LNCaP clone FGC (cell line): ENCODE measurements around the gene GALNT8.

ENCODE experiments used
- DNase-seq: peaks from one replicate; pipeline ENCODE4 v3.0.0-alpha.2; 2011; ENCODE audit warnings: low read depth
- H3K4me3 ChIP-seq: 2 replicates; pipeline ENCODE4 v1.5.1; 2011; ENCODE audit warnings: mild to moderate bottlenecking, low read depth, low read length, control low read depth
- TF ChIP-seq, protein P1 (sequence below): IDR thresholded peaks from 2 replicates; pipeline ENCODE4 v1.5.1; 2012; ENCODE audit warnings: mild to moderate bottlenecking; ENCODE audit not compliant: control insufficient read depth, insufficient read depth; ENCODE audit errors: extremely low read depth

Gene GALNT8, protein sequence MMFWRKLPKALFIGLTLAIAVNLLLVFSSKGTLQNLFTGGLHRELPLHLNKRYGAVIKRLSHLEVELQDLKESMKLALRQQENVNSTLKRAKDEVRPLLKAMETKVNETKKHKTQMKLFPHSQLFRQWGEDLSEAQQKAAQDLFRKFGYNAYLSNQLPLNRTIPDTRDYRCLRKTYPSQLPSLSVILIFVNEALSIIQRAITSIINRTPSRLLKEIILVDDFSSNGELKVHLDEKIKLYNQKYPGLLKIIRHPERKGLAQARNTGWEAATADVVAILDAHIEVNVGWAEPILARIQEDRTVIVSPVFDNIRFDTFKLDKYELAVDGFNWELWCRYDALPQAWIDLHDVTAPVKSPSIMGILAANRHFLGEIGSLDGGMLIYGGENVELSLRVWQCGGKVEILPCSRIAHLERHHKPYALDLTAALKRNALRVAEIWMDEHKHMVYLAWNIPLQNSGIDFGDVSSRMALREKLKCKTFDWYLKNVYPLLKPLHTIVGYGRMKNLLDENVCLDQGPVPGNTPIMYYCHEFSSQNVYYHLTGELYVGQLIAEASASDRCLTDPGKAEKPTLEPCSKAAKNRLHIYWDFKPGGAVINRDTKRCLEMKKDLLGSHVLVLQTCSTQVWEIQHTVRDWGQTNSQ

DNA sequence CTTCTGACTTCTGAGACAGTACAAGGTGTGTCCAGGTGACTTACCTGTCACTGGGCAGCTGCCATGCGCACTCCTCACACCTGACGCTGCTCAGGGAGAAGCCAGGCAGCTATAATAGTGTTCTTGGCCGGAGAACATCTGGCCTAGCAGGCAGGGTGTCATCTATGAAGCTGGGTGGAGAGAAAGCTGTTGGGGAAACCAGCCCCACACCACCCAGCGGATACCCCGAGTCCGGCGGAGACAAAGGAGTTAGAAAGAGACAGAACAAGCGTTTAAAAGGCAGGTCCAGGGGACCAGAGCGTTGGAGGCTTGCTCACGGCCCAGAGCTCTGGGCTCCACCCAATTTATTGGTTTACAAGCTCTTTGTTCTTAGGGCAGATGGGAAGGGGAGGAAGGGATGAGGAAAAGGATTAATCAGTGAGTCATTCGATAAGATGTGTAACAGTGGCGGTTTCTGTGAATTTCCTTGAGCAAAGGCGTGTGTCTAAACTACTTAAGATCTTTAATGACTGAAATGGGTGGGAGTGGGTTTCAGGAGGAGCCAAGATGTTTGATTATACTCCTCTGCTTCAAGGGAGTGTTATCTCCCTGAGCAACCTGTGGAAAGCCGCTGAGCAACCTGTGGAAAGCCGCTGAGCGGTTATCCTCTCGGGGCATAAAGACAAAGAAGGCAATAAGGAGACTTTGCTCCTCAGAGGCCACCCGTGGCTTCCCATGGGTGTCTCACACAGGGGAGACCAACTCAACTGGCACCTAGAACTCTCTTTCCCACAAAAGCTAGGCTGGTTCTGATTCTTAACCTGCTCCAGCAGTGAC, at the start of gene GALNT8:
TSS of gene GALNT8 (plus strand) at position 580 of the 816 bp plus-strand sequence. CDS start 278 bp downstream, outside the sequence.
- no peak within 1 kb of the TSS for H3K4me3 ChIP-seq
- no peak for DNase-seq
- TF ChIP-seq, protein P1, sequence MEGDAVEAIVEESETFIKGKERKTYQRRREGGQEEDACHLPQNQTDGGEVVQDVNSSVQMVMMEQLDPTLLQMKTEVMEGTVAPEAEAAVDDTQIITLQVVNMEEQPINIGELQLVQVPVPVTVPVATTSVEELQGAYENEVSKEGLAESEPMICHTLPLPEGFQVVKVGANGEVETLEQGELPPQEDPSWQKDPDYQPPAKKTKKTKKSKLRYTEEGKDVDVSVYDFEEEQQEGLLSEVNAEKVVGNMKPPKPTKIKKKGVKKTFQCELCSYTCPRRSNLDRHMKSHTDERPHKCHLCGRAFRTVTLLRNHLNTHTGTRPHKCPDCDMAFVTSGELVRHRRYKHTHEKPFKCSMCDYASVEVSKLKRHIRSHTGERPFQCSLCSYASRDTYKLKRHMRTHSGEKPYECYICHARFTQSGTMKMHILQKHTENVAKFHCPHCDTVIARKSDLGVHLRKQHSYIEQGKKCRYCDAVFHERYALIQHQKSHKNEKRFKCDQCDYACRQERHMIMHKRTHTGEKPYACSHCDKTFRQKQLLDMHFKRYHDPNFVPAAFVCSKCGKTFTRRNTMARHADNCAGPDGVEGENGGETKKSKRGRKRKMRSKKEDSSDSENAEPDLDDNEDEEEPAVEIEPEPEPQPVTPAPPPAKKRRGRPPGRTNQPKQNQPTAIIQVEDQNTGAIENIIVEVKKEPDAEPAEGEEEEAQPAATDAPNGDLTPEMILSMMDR, result no peak

DNA sequence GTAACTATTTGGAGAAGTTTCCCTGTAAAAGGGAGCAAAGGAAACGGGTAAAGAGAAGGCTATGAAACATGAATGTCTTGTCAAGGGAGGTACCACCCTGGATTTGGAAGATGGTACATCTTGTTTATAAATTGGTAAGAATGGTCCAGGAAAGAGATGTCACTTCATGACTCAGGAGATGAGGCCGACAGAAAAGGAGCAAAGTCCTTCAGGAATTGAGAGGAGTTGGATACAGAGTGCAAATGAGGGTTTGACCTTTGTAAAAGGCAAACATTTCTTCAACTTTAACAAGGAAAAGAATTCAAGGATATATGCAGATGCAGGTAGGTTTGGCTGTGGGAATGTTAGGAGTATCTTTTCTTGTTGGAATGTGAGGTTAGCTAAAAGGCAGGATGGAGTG, 40.5 kb upstream of the GALNT8 start:
- no peak for DNase-seq
- TF ChIP-seq, protein P1, result no peak
- no peak overlapping the region for H3K4me3 ChIP-seq

DNA sequence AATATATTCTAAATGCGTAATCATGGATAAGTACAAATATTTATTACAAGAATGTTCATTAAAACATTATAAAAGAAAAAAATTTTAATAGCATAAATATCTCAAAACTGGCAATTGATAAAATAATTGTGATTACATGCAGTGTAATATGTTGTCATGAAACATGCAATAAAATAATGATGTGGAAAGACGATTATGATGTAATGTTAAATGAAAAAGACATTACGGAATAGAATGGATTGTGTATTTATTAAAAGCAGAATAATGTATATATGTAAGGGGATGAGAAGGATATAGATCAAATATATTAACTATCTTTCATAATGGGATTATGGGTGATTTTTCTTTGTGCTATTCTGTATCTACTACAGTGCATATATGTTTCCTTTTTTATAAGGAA, 38.5 kb upstream of the GALNT8 start:
- TF ChIP-seq, protein P1, result no peak
- no peak for DNase-seq

DNA sequence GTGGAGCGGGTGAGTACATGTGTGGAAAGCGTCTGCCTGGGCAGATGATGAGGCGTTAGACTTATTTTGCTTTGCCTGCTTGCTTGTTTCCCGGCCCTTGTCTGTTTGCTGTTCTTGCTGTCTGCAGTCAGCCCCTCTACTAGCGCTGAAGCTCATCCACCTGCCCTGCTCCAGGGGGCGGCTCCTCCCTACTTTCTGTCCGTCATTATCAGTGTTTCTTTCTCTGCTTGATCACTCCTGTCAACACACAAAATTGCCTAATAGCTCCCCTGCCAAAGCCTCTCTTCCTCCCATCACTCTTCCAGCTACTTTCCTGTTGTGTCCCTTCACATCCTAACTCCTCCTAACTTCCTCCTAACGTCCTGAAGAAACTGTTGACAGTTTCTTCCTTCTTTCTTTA, 34.9 kb upstream of the GALNT8 start:
- H3K4me3 ChIP-seq, result no peak overlapping the region
- TF ChIP-seq, protein P1, result no peak
- no peak for DNase-seq

More for the DNA sequence above, 38.5 kb upstream of the GALNT8 start:
- no peak overlapping the region for H3K4me3 ChIP-seq

DNA sequence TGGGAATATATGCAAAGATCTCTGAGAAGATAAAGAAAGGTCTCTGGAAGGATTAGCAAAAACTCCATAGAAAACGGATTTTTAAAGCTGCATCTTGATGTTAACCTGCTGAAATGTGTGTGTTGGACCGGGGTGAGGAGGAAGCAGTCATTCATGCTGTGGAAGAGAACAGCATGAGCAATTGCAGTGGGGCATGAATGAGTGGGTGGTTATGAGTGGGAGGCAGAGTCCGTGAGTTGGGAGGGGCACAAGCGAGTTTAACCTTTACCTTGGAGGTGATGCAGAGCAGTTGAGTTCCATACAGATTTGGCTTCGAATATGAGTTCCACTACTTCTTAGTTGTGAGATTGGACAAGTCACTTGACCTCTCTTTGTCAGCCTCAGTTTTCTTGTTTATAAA, 29.4 kb upstream of the GALNT8 start:
- DNase-seq, result no peak
- H3K4me3 ChIP-seq, result no peak overlapping the region
- TF ChIP-seq, protein P1, result no peak

DNA sequence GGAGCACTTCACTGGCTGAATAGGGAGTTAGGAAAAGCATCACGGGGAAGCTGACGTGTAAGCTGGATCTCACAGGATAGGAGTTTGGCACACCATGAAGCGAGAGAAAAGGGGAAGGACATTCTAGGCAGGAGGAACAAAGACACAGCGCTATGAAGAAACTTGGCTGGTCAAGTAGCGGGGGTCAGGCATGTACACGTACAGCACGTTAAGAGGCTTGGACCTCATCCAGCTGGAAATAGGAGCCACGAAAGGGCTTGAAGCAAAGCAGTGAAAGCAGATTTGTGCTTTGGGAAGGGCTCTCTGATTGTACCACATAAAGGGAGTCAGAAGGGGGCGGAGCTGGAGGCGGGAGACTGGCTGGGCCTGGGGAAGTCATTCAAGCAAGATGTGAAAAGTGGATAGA, 19.6 kb upstream of the GALNT8 start:
- DNase-seq, result no peak
- H3K4me3 ChIP-seq, result no peak overlapping the region
- TF ChIP-seq, protein P1, result no peak
